Activated B cell treated with CpG ODN at 0.5 μM for 24 hours (primary cell): ENCODE data around the gene BCL2L13. TPM values are rescaled to one million over a fixed set of nuclear protein-coding genes. Genes with fewer than 3 reads are reported as not detected.

Experiments used
- ATAC-seq: fragments of 200-7000 bp; cut with Tn5 transposase; one replicate; pipeline ENCODE4 v1.10.0; 2021; ENCODE audit warnings: low read depth, mild to moderate bottlenecking, moderate library complexity
- CTCF ChIA-PET: fragments of 350-600 bp; sonication (Branson Sonifier 250); formaldehyde crosslinking; loops from one replicate; lab custom pipeline; 2021; ENCODE audit warnings: antibody characterized with exemption; lab: Charles Lee
- POLR2A ChIA-PET: fragments of 350-600 bp; sonication (Branson Sonifier 250); formaldehyde crosslinking; loops from one replicate; lab custom pipeline; 2021; ENCODE audit warnings: antibody characterized with exemption; lab: Charles Lee
- DNase-seq: peaks from one replicate; pipeline ENCODE4 v3.0.0; 2022
- H3K27ac Mint-ChIP-seq: one replicate; pipeline ENCODE4 v1.8.0; 2020; ENCODE audit warnings: mixed read lengths
- H3K27me3 Mint-ChIP-seq: one replicate; pipeline ENCODE4 v1.8.0; 2021; ENCODE audit warnings: mixed read lengths
- H3K36me3 Mint-ChIP-seq: one replicate; pipeline ENCODE4 v1.8.0; 2021; ENCODE audit warnings: low read depth, mixed read lengths
- H3K4me1 Mint-ChIP-seq: one replicate; pipeline ENCODE4 v1.8.0; 2021; ENCODE audit warnings: mixed read lengths
- H3K4me3 Mint-ChIP-seq: one replicate; pipeline ENCODE4 v1.8.0; 2020; ENCODE audit warnings: mild to moderate bottlenecking, mixed read lengths
- H3K9me3 Mint-ChIP-seq: one replicate; pipeline ENCODE4 v1.8.0; 2020; ENCODE audit warnings: mixed read lengths
- CTCF ChIP-seq: fragments of 200-600 bp; IDR thresholded peaks from one replicate; pipeline ENCODE4 v1.8.0; 2022; ENCODE audit warnings: antibody characterized with exemption, mild to moderate bottlenecking
- intact Hi-C: fragments of 100-400 bp; cut with micrococcal nuclease; formaldehyde crosslinking; loops from one replicate; pipeline ENCODE4 v1.15.1; 2024
- total RNA-seq: library from RNA; stranded (reverse); gene quantifications from 2 replicates; pipeline ENCODE4 v1.2.3, GENCODE V29; 2022

Gene BCL2L13
- total RNA-seq, 1 donor from 2014 or later, result 38.7 TPM

DNA sequence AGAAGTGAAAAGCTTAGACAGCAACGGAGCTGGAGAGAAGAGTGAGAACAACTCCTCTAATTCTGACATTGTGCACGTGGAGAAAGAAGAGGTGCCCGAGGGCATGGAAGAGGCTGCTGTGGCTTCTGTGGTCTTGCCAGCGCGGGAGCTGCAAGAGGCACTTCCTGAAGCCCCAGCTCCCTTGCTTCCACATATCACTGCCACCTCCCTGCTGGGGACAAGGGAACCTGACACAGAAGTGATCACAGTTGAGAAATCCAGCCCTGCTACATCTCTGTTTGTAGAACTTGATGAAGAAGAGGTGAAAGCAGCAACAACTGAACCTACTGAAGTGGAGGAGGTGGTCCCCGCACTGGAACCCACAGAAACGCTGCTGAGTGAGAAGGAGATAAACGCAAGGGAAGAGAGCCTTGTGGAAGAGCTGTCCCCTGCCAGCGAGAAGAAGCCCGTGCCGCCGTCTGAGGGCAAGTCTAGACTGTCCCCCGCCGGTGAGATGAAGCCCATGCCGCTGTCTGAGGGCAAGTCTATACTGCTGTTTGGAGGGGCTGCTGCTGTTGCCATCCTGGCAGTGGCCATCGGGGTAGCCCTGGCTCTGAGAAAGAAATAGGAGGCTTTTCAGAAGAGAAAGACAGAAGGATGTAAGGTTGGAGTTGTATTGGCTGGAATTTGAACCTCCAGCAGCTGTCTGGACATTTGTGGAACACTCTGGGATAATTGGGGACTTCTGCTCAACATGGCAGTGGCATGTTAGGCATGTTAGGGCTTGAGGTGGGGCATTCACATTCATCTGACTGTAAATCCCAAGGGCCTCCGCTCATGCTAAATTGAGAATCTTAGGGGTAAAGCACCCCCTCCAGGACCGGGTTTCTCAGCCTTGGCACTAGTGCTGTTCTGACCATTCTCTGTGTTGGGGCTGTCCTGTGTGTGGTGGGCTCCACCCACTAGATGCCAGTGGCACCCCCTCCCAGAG is 88.7 kb downstream of the BCL2L13 start:
- no peak for ATAC-seq
- intact Hi-C loops, result no loop called here
- Mint-ChIP-seq H3K36me3 (peaks cover 56% of the 10 kb centered on the region), H3K27ac (peak overlapping the region; percentile 36), H3K4me3 (no peak overlapping the region), H3K27me3 (no peaks in the 10 kb centered on the region), H3K4me1 (peaks cover 7% of the 10 kb centered on the region), H3K9me3 (no peaks in the 10 kb centered on the region)
- CTCF ChIA-PET, result interaction anchor here (1.2 kb wide), 1 partner anchor 169 kb away, joined by 4 read pairs; no protein-coding TSS in a partner anchor
- DNase-seq, result no peak
- POLR2A ChIA-PET, result no interaction called here
- TF ChIP-seq CTCF, result no peak

DNA sequence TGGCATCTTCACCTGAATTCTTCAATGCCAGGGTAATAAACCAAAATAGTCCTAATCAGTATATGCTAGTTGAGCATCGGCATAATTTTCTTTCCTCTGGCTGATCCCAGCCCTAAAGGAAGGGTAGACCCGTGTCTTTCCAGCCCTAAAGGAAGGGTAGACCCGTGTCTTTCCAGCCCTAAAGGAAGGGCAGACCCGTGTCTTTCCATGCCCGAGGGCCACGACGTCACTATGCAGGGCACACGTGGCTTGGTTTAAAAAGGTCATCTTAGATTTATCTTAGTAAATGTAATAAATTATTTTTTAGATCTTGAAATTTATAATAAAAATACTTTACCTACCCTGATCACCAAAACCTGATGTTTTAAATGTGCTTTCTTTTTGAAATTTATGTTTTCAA is 90.2 kb downstream of the BCL2L13 start:
- no peaks in the 10 kb centered on the region for H3K27me3 Mint-ChIP-seq
- ATAC-seq (no peak), DNase-seq (no peak)
- H3K36me3 Mint-ChIP-seq, result peaks cover 63% of the 10 kb centered on the region
- no peak overlapping the region for H3K4me3 Mint-ChIP-seq
- CTCF ChIA-PET, result no interaction called here
- no peaks in the 10 kb centered on the region for H3K9me3 Mint-ChIP-seq
- TF ChIP-seq CTCF, result no peak
- intact Hi-C loops, result no loop called here
- peak overlapping the region; percentile 32 for H3K27ac Mint-ChIP-seq
- peaks cover 10% of the 10 kb centered on the region for H3K4me1 Mint-ChIP-seq
- POLR2A ChIA-PET, result interaction anchor here (0.8 kb wide), 1 partner anchor 21 kb away, joined by 3 read pairs; no protein-coding TSS in a partner anchor

- Mint-ChIP-seq H3K27ac (no peak overlapping the region), H3K4me3 (no peak overlapping the region)
- intact Hi-C loops, result no loop called here
These were observed 91.0 kb downstream of the BCL2L13 start for GRCh38 chr22:17729561-17729960.

GRCh38 chr22:17732251-17732854 is 93.8 kb downstream of the BCL2L13 start:
- no peak overlapping the region for H3K4me3 Mint-ChIP-seq
- peaks cover 4% of the 10 kb centered on the region for H3K4me1 Mint-ChIP-seq
- H3K27me3 Mint-ChIP-seq, result no peaks in the 10 kb centered on the region
- H3K27ac Mint-ChIP-seq, result no peak overlapping the region
- DNase-seq, result no peak
- POLR2A ChIA-PET, result interaction anchor here (1.1 to 2.4 kb wide), 2 partner anchors 67 to 93 kb away, joined by 4 to 5 read pairs; partner anchors contain the start of gene BCL2L13
- no peak for TF ChIP-seq CTCF
- CTCF ChIA-PET, result interaction anchor here (1.4 kb wide), 1 partner anchor 10 kb away, joined by 4 read pairs; no protein-coding TSS in a partner anchor
- no peak for ATAC-seq
- intact Hi-C loops, result no loop called here
- H3K9me3 Mint-ChIP-seq, result no peaks in the 10 kb centered on the region
- peaks cover 76% of the 10 kb centered on the region for H3K36me3 Mint-ChIP-seq

More at GRCh38 chr22:17729561-17729960, 91.0 kb downstream of the BCL2L13 start:
- Mint-ChIP-seq H3K36me3 (peaks cover 71% of the 10 kb centered on the region), H3K4me1 (peaks cover 4% of the 10 kb centered on the region), H3K27me3 (no peaks in the 10 kb centered on the region), H3K9me3 (no peaks in the 10 kb centered on the region)
- ATAC-seq (no peak), DNase-seq (no peak)
- ChIA-PET POLR2A (interaction anchor here (0.8 kb wide), 1 partner anchor 20 kb away, joined by 3 read pairs; no protein-coding TSS in a partner anchor), CTCF (no interaction called here)
- TF ChIP-seq CTCF, result no peak

DNA sequence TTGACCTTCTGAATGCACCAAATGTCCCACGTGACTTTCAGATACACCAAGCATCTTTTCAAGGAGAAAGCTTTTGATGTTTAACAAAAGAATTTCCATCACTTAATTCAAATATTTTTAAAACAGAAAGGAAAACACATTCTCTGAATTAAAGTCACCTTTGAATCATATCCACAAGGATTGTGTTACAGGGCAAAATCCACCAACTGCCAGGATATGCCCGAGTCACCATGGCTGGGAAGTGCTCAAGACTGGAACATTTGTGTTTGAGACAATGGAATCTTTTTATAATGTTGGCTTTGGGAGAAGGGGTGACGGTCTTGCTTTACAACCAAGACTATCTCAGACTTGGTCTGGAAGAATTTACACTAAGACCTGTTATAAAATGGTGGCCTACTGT is 94.9 kb downstream of the BCL2L13 start:
- H3K27me3 Mint-ChIP-seq, result no peaks in the 10 kb centered on the region
- TF ChIP-seq CTCF, result no peak
- peak overlapping the region; percentile 21 for H3K27ac Mint-ChIP-seq

More for the DNA sequence above, 94.9 kb downstream of the BCL2L13 start:
- peaks cover 76% of the 10 kb centered on the region for H3K36me3 Mint-ChIP-seq
- ATAC-seq, result no peak
- intact Hi-C loops, result no loop called here
- no peaks in the 10 kb centered on the region for H3K9me3 Mint-ChIP-seq
- peaks cover 4% of the 10 kb centered on the region for H3K4me1 Mint-ChIP-seq
- ChIA-PET CTCF (interaction anchor here (0.8 kb wide), 1 partner anchor 9 kb away, joined by 3 read pairs; no protein-coding TSS in a partner anchor), POLR2A (no interaction called here)
- DNase-seq, result no peak
- no peak overlapping the region for H3K4me3 Mint-ChIP-seq
